SH-SY5Y (cell line): Measurements from ENCODE around the gene OR5A1.

Source experiments
- GATA2 ChIP-seq: IDR thresholded peaks from 2 replicates; pipeline ENCODE4 v1.6.1; 2011; ENCODE audit warnings: mild to moderate bottlenecking, low read depth, low read length
- GATA3 ChIP-seq: IDR thresholded peaks from 2 replicates; pipeline ENCODE4 v1.6.1; 2011; ENCODE audit warnings: low read depth, mild to moderate bottlenecking, low read length, moderate library complexity

The OR5A1 gene

GRCh38 chr11:59436169-59436568 lies at the start of gene OR5A1:
OR5A1 (plus strand) TSS chr11:59436469; CDS start chr11:59443169, 6,700 bp downstream.
- TF ChIP-seq GATA3: no peak
- TF ChIP-seq GATA2: no peak

- no peak for TF ChIP-seq GATA2
- TF ChIP-seq GATA3: no peak
Observed at GRCh38 chr11:59394186-59394585, 42.1 kb upstream of the OR5A1 start.

GRCh38 chr11:59400461-59401261 lies 35.6 kb upstream of the OR5A1 start:
- no peak for TF ChIP-seq GATA3
- TF ChIP-seq GATA2: no peak

- TF ChIP-seq GATA2 (no peak), GATA3 (no peak)
Observed at GRCh38 chr11:59401262-59401552, 35.1 kb upstream of the OR5A1 start.

- no peak for TF ChIP-seq GATA3
- TF ChIP-seq GATA2: no peak
Observed at GRCh38 chr11:59403546-59403945, 32.7 kb upstream of the OR5A1 start.

- TF ChIP-seq GATA3 (no peak), GATA2 (no peak)
Observed at GRCh38 chr11:59413646-59414045, 22.6 kb upstream of the OR5A1 start.

- TF ChIP-seq GATA2 (no peak), GATA3 (no peak)
Observed at GRCh38 chr11:59415111-59415510, 21.2 kb upstream of the OR5A1 start.

GRCh38 chr11:59416613-59417012 lies 19.7 kb upstream of the OR5A1 start:
- no peak for TF ChIP-seq GATA3

GRCh38 chr11:59417023-59417422 lies 19.2 kb upstream of the OR5A1 start:
- TF ChIP-seq GATA2 (no peak), GATA3 (no peak)

- no peak for TF ChIP-seq GATA3
- no peak for TF ChIP-seq GATA2
Observed at GRCh38 chr11:59418156-59418555, 18.1 kb upstream of the OR5A1 start.

- TF ChIP-seq GATA2: no peak
Observed at GRCh38 chr11:59423835-59424234, 12.4 kb upstream of the OR5A1 start.

GRCh38 chr11:59425131-59425530 lies 11.1 kb upstream of the OR5A1 start:
- TF ChIP-seq GATA3 (no peak), GATA2 (no peak)

GRCh38 chr11:59426361-59427067 lies 9.8 kb upstream of the OR5A1 start, which contains the start of gene OR5A2:
OR5A2 (minus strand) TSS chr11:59426413; CDS start chr11:59422953, 3,460 bp downstream.
- no peak for TF ChIP-seq GATA2
- TF ChIP-seq GATA3: no peak

- no peak for TF ChIP-seq GATA3
- TF ChIP-seq GATA2: no peak
Observed at GRCh38 chr11:59427068-59427382, 9.2 kb upstream of the OR5A1 start.

- no peak for TF ChIP-seq GATA2
- TF ChIP-seq GATA3: no peak
Observed at GRCh38 chr11:59429924-59430516, 6.2 kb upstream of the OR5A1 start.
